PC-3 (cell line): ENCODE measurements around the gene GFOD2. TPM values are rescaled to one million over a fixed set of nuclear protein-coding genes. Genes with fewer than 3 reads are reported as not detected.

Experiments used
- ATAC-seq: fragments of 200-7000 bp; cut with Tn5 transposase; 2 replicates; pipeline ENCODE4 v1.9.1; 2020; ENCODE audit warnings: mild to moderate bottlenecking, moderate library complexity
- BruUV-seq: library from RNA; stranded (reverse); fragments of 400-500 nt; replicated peaks from 2 replicates; lab custom pipeline; 2021; lab: Mats Ljungman, UMichigan
- CTCF ChIA-PET: fragments of 300-600 bp; sonication (Branson Sonifier 250); formaldehyde crosslinking; loops from one replicate; lab custom pipeline; 2022; ENCODE audit warnings: antibody characterized with exemption; lab: Charles Lee
- POLR2A ChIA-PET: fragments of 300-600 bp; sonication (Branson Sonifier 250); formaldehyde crosslinking; loops from one replicate; lab custom pipeline; 2022; ENCODE audit warnings: antibody characterized with exemption; ENCODE audit not compliant: unreplicated experiment; lab: Charles Lee
- DNase-seq: peaks from one replicate; pipeline ENCODE4 v3.0.0-alpha.2; 2015
- H2AFZ ChIP-seq: fragments of 300-600 bp; sonication (generic); 2 replicates; pipeline ENCODE4 v1.6.0; 2016; ENCODE audit warnings: antibody characterized with exemption, low read length
- H3F3A ChIP-seq: fragments of 300-600 bp; sonication (generic); one replicate; pipeline ENCODE4 v1.6.0; 2017; ENCODE audit warnings: antibody characterized with exemption, low read length, control low read depth, mild to moderate bottlenecking; ENCODE audit not compliant: unreplicated experiment
- H3K27ac ChIP-seq: fragments of 300-600 bp; sonication (generic); 2 replicates; pipeline ENCODE4 v1.5.1; 2016; ENCODE audit warnings: mild to moderate bottlenecking, low read length
- H3K27me3 ChIP-seq: fragments of 300-600 bp; sonication (generic); 2 replicates; pipeline ENCODE4 v1.6.1; 2016; ENCODE audit warnings: low read length, mixed read lengths
- H3K36me3 ChIP-seq: fragments of 300-600 bp; sonication (generic); 2 replicates; pipeline ENCODE4 v1.6.1; 2016; ENCODE audit warnings: low read depth, mixed run types, low read length, mixed read lengths
- H3K4me1 ChIP-seq: fragments of 300-600 bp; sonication (generic); 2 replicates; pipeline ENCODE4 v1.5.1; 2016; ENCODE audit warnings: low read length; ENCODE audit not compliant: insufficient read depth
- H3K4me2 ChIP-seq: fragments of 300-600 bp; sonication (generic); 2 replicates; pipeline ENCODE4 v1.6.0; 2016; ENCODE audit warnings: low read length
- H3K4me3 ChIP-seq: fragments of 300-600 bp; sonication (generic); 2 replicates; pipeline ENCODE4 v1.5.1; 2016; ENCODE audit warnings: mild to moderate bottlenecking, low read length, mixed read lengths
- H3K79me2 ChIP-seq: fragments of 300-600 bp; sonication (generic); 2 replicates; pipeline ENCODE4 v1.6.1; 2017; ENCODE audit warnings: low read length, mixed read lengths
- H3K9ac ChIP-seq: fragments of 300-600 bp; sonication (generic); 2 replicates; pipeline ENCODE4 v1.6.0; 2016; ENCODE audit warnings: mild to moderate bottlenecking, low read length
- H3K9me2 ChIP-seq: fragments of 300-600 bp; sonication (generic); replicated peaks from 2 replicates; pipeline ENCODE4 v1.6.1; 2016; ENCODE audit warnings: mixed run types, low read length, mixed read lengths
- H3K9me3 ChIP-seq: fragments of 300-600 bp; sonication (generic); 2 replicates; pipeline ENCODE4 v1.6.1; 2016; ENCODE audit warnings: low read length, mixed read lengths
- H4K20me1 ChIP-seq: fragments of 300-600 bp; sonication (generic); 2 replicates; pipeline ENCODE4 v1.6.1; 2016; ENCODE audit warnings: low read length, mixed read lengths
- CTCF ChIP-seq: fragments of 300-600 bp; sonication (generic); conservative IDR thresholded peaks from 2 replicates; pipeline ENCODE4 v1.5.1; 2017; ENCODE audit warnings: antibody characterized with exemption, low read depth, mild to moderate bottlenecking, low read length
- EZH2 ChIP-seq: fragments of 300-600 bp; sonication (generic); IDR thresholded peaks from one replicate; pipeline ENCODE4 v1.6.1; 2017; ENCODE audit warnings: antibody characterized with exemption, mild to moderate bottlenecking, low read length; ENCODE audit not compliant: unreplicated experiment
- EZH2phosphoT487 ChIP-seq: fragments of 300-600 bp; sonication (generic); IDR thresholded peaks from 2 replicates; pipeline ENCODE4 v1.6.1; 2018; ENCODE audit warnings: mild to moderate bottlenecking, antibody characterized with exemption, low read length, borderline replicate concordance
- intact Hi-C: fragments of 100-400 bp; cut with micrococcal nuclease; formaldehyde crosslinking; loops from 2 replicates; pipeline ENCODE4 v1.9.0; 2023
- total RNA-seq: library from RNA; depleted of rRNA; stranded (reverse); fragments of >200 nt; gene quantifications from 2 replicates; pipeline ENCODE4 v1.2.3, GENCODE V29; 2014

GFOD2 gene
- total RNA-seq, 1 experiment from 2014 or later, result 21.8 TPM

- no peaks in the 10 kb centered on the region; the same call in 1 of the 2 replicates for H3K36me3 ChIP-seq
- intact Hi-C loops, result no loop called here
- TF ChIP-seq CTCF (no peak), EZH2 (no peak), EZH2phosphoT487 (no peak)
- peaks cover 12% of the 10 kb centered on the region for H3K4me1 ChIP-seq
- H3K79me2 ChIP-seq, result no peaks in the 10 kb centered on the region
- H3K27ac ChIP-seq, result no peak overlapping the region
- no peaks in the 10 kb centered on the region for H3K9me2 ChIP-seq
- ChIA-PET CTCF (no interaction called here), POLR2A (no interaction called here)
- H3K9me3 ChIP-seq, result no peaks in the 10 kb centered on the region
- no TSS peak for BruUV-seq
- no peak overlapping the region for H3K4me2 ChIP-seq
- H3K9ac ChIP-seq, result no peak overlapping the region
- ATAC-seq (no peak), DNase-seq (no peak)
- H3K27me3 ChIP-seq, result no peaks in the 10 kb centered on the region
- no peaks in the 10 kb centered on the region for H4K20me1 ChIP-seq
- no peaks in the 10 kb centered on the region for H3F3A ChIP-seq
- no peak overlapping the region for H2AFZ ChIP-seq
- H3K4me3 ChIP-seq, result no peak overlapping the region
Measured at GRCh38 chr16:67727521-67728485, 8.7 kb upstream of the GFOD2 start.

DNA sequence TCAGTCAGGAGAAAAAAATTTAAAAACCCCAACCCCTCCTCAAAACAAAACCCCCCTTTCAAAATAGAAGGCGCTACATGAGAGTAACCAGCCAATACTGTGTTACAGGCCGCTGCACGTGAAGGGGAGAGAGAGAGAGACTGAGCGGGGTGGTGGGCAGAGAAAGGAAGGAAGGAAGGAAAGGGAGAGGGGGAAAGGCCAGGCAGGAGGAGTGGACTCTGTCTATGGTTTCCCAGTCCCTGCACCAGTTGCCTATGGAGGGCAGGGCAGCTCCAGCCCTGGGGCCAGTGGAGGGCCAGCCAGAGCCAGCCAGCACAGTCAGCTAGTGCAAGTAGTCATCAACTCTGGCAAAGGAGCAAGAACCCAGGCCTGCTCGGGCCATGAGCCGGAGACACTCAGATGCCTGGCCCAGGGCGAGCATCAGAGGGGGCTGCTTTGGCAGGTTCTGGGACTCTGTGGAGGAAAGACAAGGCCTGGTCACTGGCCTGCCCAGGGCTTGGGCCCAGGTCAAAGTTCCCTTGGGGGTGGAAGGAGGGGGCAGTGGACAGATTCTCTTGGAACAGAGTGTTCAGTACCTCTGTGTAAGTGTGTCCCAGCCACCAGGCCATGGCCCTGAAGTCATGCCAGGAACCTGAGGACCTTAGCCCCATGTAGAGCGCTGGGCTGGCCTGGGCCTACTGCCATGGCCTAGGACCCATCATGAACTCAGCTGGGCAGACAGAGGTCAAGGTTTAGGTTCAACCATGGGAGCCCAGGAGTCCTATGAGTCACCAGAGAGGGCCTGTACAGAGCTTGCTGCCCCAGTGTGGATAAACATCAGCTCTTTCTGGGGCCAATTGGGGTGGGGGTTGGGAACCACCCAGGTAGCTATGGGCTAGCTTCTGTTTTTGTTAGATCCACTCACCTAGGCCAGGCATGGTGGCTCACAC lies 7.3 kb upstream of the GFOD2 start:
- no peak for DNase-seq
- H3K79me2 ChIP-seq, result no peaks in the 10 kb centered on the region
- POLR2A ChIA-PET, result interaction anchor here (0.6 kb wide), 1 partner anchor 14 kb away, joined by 3 read pairs; no protein-coding TSS in a partner anchor
- intact Hi-C loops, result no loop called here
- H3K27ac ChIP-seq, result no peak overlapping the region
- no peak for TF ChIP-seq CTCF
- no peak for TF ChIP-seq EZH2
- no peak overlapping the region for H3K9ac ChIP-seq
- no TSS peak for BruUV-seq
- no peak overlapping the region for H2AFZ ChIP-seq
- no peak for ATAC-seq
- H3K9me2 ChIP-seq, result no peaks in the 10 kb centered on the region
- CTCF ChIA-PET, result no interaction called here
- no peaks in the 10 kb centered on the region for H3K27me3 ChIP-seq
- H3F3A ChIP-seq, result no peaks in the 10 kb centered on the region
- peaks cover 14% of the 10 kb centered on the region for H3K4me1 ChIP-seq
- no peaks in the 10 kb centered on the region for H3K9me3 ChIP-seq
- H3K4me3 ChIP-seq, result no peak overlapping the region
- H3K4me2 ChIP-seq, result no peak overlapping the region
- no peaks in the 10 kb centered on the region for H4K20me1 ChIP-seq
- H3K36me3 ChIP-seq, result no peaks in the 10 kb centered on the region; the same call in 1 of the 2 replicates
